SK-N-SH (cell line): Measurements from ENCODE around the gene MUS81. TPM values are rescaled to one million over a fixed set of nuclear protein-coding genes. Genes with fewer than 3 reads are reported as not detected.

Experiments
- CTCF ChIA-PET: fragments of 300-600, 350-600 bp; formaldehyde crosslinking; extraction: SDS; loops from one replicate; lab custom pipeline; 2021; lab: Yijun Ruan, JAX
- POLR2A ChIA-PET: fragments of 350-600 bp; sonication (Branson Sonifier 250); formaldehyde crosslinking; extraction: SDS; loops from one replicate; lab custom pipeline; 2020; ENCODE audit warnings: antibody characterized with exemption, inconsistent platforms; lab: Yijun Ruan, JAX
- DNase-seq: peaks from one replicate; pipeline ENCODE4 v3.0.0; 2012
- H2AFZ ChIP-seq: fragments of 200-600 bp; sonication (generic); 2 replicates; pipeline ENCODE4 v1.8.1; 2016; ENCODE audit warnings: antibody characterized with exemption, mild to moderate bottlenecking, low read depth
- H3F3A ChIP-seq: fragments of 200-600 bp; sonication (generic); replicated peaks from 2 replicates; pipeline ENCODE3; 2016; ENCODE audit warnings: antibody characterized with exemption, mild to moderate bottlenecking; ENCODE audit not compliant: insufficient read depth
- H3K27ac ChIP-seq, 2 experiments: fragments of 200-500 bp in 1 of 2; fragments of 200-600 bp in 1 of 2; sonication (Bioruptor generic) in 1 of 2; sonication (generic), shearing (Covaris generic) in 1 of 2; 2 replicates each; pipeline versions ENCODE4 v1.5.1 to v1.6.1; 2014 to 2016; ENCODE audit warnings: low read depth in 2 of 2, inconsistent platforms in 1 of 2, low read length in 1 of 2, mild to moderate bottlenecking in 1 of 2, mixed read lengths in 1 of 2
- H3K27me3 ChIP-seq: fragments of 200-600 bp; sonication (generic), shearing (Covaris generic); 2 replicates; pipeline ENCODE4 v1.6.1; 2016; ENCODE audit warnings: mixed run types; ENCODE audit not compliant: insufficient read depth
- H3K36me3 ChIP-seq, 2 experiments: fragments of 200-500 bp in 1 of 2; fragments of 200-600 bp in 1 of 2; sonication (Bioruptor generic) in 1 of 2; sonication (generic) in 1 of 2; replicated peaks in 1 of 2; 2 replicates each; pipeline versions ENCODE3 to v1.5.1; 2014 to 2016; ENCODE audit warnings: low read length in 1 of 2, mild to moderate bottlenecking in 1 of 2; ENCODE audit not compliant: insufficient read depth in 2 of 2, control insufficient read depth in 1 of 2
- H3K4me1 ChIP-seq, 2 experiments: fragments of 200-500 bp in 1 of 2; fragments of 200-600 bp in 1 of 2; sonication (Bioruptor generic) in 1 of 2; sonication (generic), shearing (Covaris generic) in 1 of 2; 2 replicates each; pipeline versions ENCODE4 v1.5.1 to v1.6.1; 2014 to 2016; ENCODE audit warnings: low read depth in 1 of 2, low read length in 1 of 2, mixed run types in 1 of 2; ENCODE audit not compliant: insufficient read depth in 2 of 2, control insufficient read depth in 1 of 2
- H3K4me2 ChIP-seq: fragments of 200-600 bp; sonication (generic), shearing (Covaris generic); 2 replicates; pipeline ENCODE4 v1.6.1; 2017; ENCODE audit warnings: mixed run types
- H3K4me3 ChIP-seq, 2 experiments: fragments of 200-500 bp in 1 of 2; fragments of 200-600 bp in 1 of 2; sonication (Bioruptor generic) in 1 of 2; sonication (generic), shearing (Covaris generic) in 1 of 2; 2 replicates each; pipeline versions ENCODE4 v1.5.1 to v1.8.1; 2014 to 2016; ENCODE audit warnings: low read depth in 2 of 2, inconsistent platforms in 1 of 2, low read length in 1 of 2, mild to moderate bottlenecking in 1 of 2, mixed read lengths in 1 of 2, moderate library complexity in 1 of 2
- H3K79me2 ChIP-seq: fragments of 200-600 bp; sonication (generic); 2 replicates; pipeline ENCODE4 v1.8.1; 2017; ENCODE audit warnings: mild to moderate bottlenecking; ENCODE audit not compliant: insufficient read depth
- H3K9ac ChIP-seq: fragments of 200-600 bp; sonication (generic); 2 replicates; pipeline ENCODE4 v1.6.1; 2017; ENCODE audit warnings: mixed run types
- H3K9me2 ChIP-seq: fragments of 200-600 bp; sonication (generic); 2 replicates; pipeline ENCODE4 v1.6.1; 2017; ENCODE audit warnings: mixed run types
- H3K9me3 ChIP-seq: fragments of 200-600 bp; sonication (generic); 2 replicates; pipeline ENCODE4 v1.6.1; 2017; ENCODE audit warnings: mixed run types, mild to moderate bottlenecking, moderate library complexity
- H4K20me1 ChIP-seq: fragments of 200-600 bp; sonication (generic); 2 replicates; pipeline ENCODE4 v1.6.1; 2017; ENCODE audit warnings: mild to moderate bottlenecking, mixed run types; ENCODE audit not compliant: insufficient read depth
- FOSL2 ChIP-seq: IDR thresholded peaks from 2 replicates; pipeline ENCODE4 v1.4.0; 2012; ENCODE audit warnings: low read depth, mild to moderate bottlenecking, moderate library complexity, borderline replicate concordance
- FOXM1 ChIP-seq: IDR thresholded peaks from 2 replicates; pipeline ENCODE4 v1.4.0; 2012; ENCODE audit warnings: low read depth, mild to moderate bottlenecking
- GATA2 ChIP-seq: sonication (generic); formaldehyde crosslinking; IDR thresholded peaks from 2 replicates; pipeline ENCODE4 v1.5.0; 2020; ENCODE audit warnings: mild to moderate bottlenecking, missing genetic modification reagents
- MXI1 ChIP-seq: IDR thresholded peaks from 2 replicates; pipeline ENCODE4 v1.6.1; 2012; ENCODE audit warnings: mild to moderate bottlenecking, low read depth, low read length, improper control_type of control experiment
- NFIC ChIP-seq: IDR thresholded peaks from 2 replicates; pipeline ENCODE4 v1.4.0; 2012; ENCODE audit warnings: borderline replicate concordance
- NRF1 ChIP-seq: IDR thresholded peaks from 2 replicates; pipeline ENCODE4 v1.6.1; 2012; ENCODE audit warnings: low read depth, mild to moderate bottlenecking, low read length
- POLR2AphosphoS5 ChIP-seq: IDR thresholded peaks from 2 replicates; pipeline ENCODE4 v1.6.1; 2012; ENCODE audit warnings: low read depth, low read length
- RCOR1 ChIP-seq: fragments of 150-350 bp; IDR thresholded peaks from 2 replicates; pipeline ENCODE4 v1.6.1; 2017; ENCODE audit warnings: antibody characterized with exemption, low read length
- RXRA ChIP-seq: IDR thresholded peaks from 2 replicates; pipeline ENCODE4 v1.4.0; 2012; ENCODE audit warnings: low read depth, mild to moderate bottlenecking, borderline replicate concordance
- SIN3A ChIP-seq: IDR thresholded peaks from 2 replicates; pipeline ENCODE4 v1.6.1; 2012; ENCODE audit warnings: low read depth, mild to moderate bottlenecking, low read length, moderate library complexity, borderline replicate concordance
- SMC3 ChIP-seq: IDR thresholded peaks from 2 replicates; pipeline ENCODE4 v1.6.1; 2012; ENCODE audit warnings: low read depth, low read length, improper control_type of control experiment
- USF1 ChIP-seq: IDR thresholded peaks from 2 replicates; pipeline ENCODE4 v1.4.0; 2012; ENCODE audit warnings: low read depth, borderline replicate concordance
- ZBTB33 ChIP-seq: IDR thresholded peaks from 2 replicates; pipeline ENCODE4 v1.4.0; 2012; ENCODE audit warnings: low read depth, borderline replicate concordance
- WGBS: methylation state at CpG from one replicate; pipeline ENCODE4 v1.1.6; 2017; ENCODE audit warnings: low lambda C conversion rate; 5-methylcytosine and 5-hydroxymethylcytosine counted together
- polyA plus RNA-seq, 3 experiments: library from polyadenylated mRNA; depleted of rRNA; stranded (reverse); fragments of >200 nt; gene quantifications; 2 replicates each; pipeline ENCODE4 v1.2.3, GENCODE V29; 2012
- TF ChIP-seq, protein P1 (sequence below): fragments of 150-350 bp; IDR thresholded peaks from 2 replicates; pipeline ENCODE4 v1.6.1; 2017; ENCODE audit warnings: antibody characterized with exemption, low read length, low read depth, borderline replicate concordance
- TF ChIP-seq, protein P2 (sequence below): IDR thresholded peaks from 2 replicates; pipeline ENCODE4; 2012
- TF ChIP-seq, protein P3 (sequence below): IDR thresholded peaks from 2 replicates; pipeline ENCODE4 v1.6.1; 2012; ENCODE audit warnings: mild to moderate bottlenecking, low read depth, low read length, moderate library complexity

Gene MUS81
- polyA plus RNA-seq, 1 of the 3 experiments (the other 2 are of a cell fraction), result 58.2 TPM

GRCh38 chr11:65903715-65904114 lies 43.5 kb downstream of the MUS81 start:
- POLR2A ChIA-PET, result no interaction called here
- peak overlapping the region; percentile 75 for H3K4me2 ChIP-seq

More at GRCh38 chr11:65903715-65904114, 43.5 kb downstream of the MUS81 start:
- Histone ChIP-seq H3K9ac (peak overlapping the region; percentile 70), H3K27ac (peak overlapping the region in 1 of 2 experiments; percentile 95; a peak in 2 of 4 replicates), H3K9me3 (no peaks in the 10 kb centered on the region), H3K4me1 (peaks cover 0 to 26% of the 10 kb centered on the region in 2 experiments; a peak in 3 of 4 replicates), H2AFZ (no peak overlapping the region), H3K4me3 (no peak overlapping the region), H4K20me1 (peaks cover 3% of the 10 kb centered on the region), H3K36me3 (peaks cover 0 to 2% of the 10 kb centered on the region in 2 experiments), H3K9me2 (no peaks in the 10 kb centered on the region), H3K79me2 (peaks cover 52% of the 10 kb centered on the region), H3F3A (peaks cover 48% of the 10 kb centered on the region), H3K27me3 (no peaks in the 10 kb centered on the region)
- TF ChIP-seq, protein P1, sequence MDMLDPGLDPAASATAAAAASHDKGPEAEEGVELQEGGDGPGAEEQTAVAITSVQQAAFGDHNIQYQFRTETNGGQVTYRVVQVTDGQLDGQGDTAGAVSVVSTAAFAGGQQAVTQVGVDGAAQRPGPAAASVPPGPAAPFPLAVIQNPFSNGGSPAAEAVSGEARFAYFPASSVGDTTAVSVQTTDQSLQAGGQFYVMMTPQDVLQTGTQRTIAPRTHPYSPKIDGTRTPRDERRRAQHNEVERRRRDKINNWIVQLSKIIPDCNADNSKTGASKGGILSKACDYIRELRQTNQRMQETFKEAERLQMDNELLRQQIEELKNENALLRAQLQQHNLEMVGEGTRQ, result no peak
- TF ChIP-seq NFIC, result no peak
- TF ChIP-seq USF1, result no peak
- TF ChIP-seq SIN3A, result no peak
- no peak for TF ChIP-seq SMC3
- TF ChIP-seq MXI1, result no peak
- no peak for TF ChIP-seq POLR2AphosphoS5
- TF ChIP-seq, protein P2, sequence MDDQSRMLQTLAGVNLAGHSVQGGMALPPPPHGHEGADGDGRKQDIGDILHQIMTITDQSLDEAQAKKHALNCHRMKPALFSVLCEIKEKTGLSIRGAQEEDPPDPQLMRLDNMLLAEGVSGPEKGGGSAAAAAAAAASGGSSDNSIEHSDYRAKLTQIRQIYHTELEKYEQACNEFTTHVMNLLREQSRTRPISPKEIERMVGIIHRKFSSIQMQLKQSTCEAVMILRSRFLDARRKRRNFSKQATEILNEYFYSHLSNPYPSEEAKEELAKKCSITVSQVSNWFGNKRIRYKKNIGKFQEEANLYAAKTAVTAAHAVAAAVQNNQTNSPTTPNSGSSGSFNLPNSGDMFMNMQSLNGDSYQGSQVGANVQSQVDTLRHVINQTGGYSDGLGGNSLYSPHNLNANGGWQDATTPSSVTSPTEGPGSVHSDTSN, result no peak
- TF ChIP-seq FOXM1, result no peak
- TF ChIP-seq RCOR1, result no peak
- TF ChIP-seq GATA2 (CRISPR knock-in tag), result no peak
- TF ChIP-seq NRF1, result no peak
- TF ChIP-seq, protein P3, sequence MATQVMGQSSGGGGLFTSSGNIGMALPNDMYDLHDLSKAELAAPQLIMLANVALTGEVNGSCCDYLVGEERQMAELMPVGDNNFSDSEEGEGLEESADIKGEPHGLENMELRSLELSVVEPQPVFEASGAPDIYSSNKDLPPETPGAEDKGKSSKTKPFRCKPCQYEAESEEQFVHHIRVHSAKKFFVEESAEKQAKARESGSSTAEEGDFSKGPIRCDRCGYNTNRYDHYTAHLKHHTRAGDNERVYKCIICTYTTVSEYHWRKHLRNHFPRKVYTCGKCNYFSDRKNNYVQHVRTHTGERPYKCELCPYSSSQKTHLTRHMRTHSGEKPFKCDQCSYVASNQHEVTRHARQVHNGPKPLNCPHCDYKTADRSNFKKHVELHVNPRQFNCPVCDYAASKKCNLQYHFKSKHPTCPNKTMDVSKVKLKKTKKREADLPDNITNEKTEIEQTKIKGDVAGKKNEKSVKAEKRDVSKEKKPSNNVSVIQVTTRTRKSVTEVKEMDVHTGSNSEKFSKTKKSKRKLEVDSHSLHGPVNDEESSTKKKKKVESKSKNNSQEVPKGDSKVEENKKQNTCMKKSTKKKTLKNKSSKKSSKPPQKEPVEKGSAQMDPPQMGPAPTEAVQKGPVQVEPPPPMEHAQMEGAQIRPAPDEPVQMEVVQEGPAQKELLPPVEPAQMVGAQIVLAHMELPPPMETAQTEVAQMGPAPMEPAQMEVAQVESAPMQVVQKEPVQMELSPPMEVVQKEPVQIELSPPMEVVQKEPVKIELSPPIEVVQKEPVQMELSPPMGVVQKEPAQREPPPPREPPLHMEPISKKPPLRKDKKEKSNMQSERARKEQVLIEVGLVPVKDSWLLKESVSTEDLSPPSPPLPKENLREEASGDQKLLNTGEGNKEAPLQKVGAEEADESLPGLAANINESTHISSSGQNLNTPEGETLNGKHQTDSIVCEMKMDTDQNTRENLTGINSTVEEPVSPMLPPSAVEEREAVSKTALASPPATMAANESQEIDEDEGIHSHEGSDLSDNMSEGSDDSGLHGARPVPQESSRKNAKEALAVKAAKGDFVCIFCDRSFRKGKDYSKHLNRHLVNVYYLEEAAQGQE, result no peak
- TF ChIP-seq RXRA, result no peak
- TF ChIP-seq ZBTB33, result no peak
- no peak for TF ChIP-seq FOSL2
- CTCF ChIA-PET, result interaction anchor here (1.1 to 4.1 kb wide), 2 partner anchors 15 to 19 kb away, joined by 3 to 35 read pairs; partner anchors contain the start of genes CCDC85B and FIBP
- no peak for DNase-seq
- WGBS, result 75% methylated on average over 8 of the region's 8 CpGs
